BLaER1 (cell line): ENCODE results near the gene GPX7.

Experiments
- H3K27ac ChIP-seq: shearing (Covaris generic); formaldehyde crosslinking; 2 replicates; pipeline ENCODE4 v1.8.1; 2022
- H3K27me3 ChIP-seq: shearing (Covaris generic); formaldehyde crosslinking; 2 replicates; pipeline ENCODE4 v1.8.1; 2022
- H3K36me3 ChIP-seq: shearing (Covaris generic); formaldehyde crosslinking; 2 replicates; pipeline ENCODE4 v1.8.1; 2022
- H3K4me1 ChIP-seq: shearing (Covaris generic); formaldehyde crosslinking; 2 replicates; pipeline ENCODE4 v1.8.1; 2022
- H3K4me2 ChIP-seq: shearing (Covaris generic); formaldehyde crosslinking; 2 replicates; pipeline ENCODE4 v1.8.1; 2022
- H3K4me3 ChIP-seq: shearing (Covaris generic); formaldehyde crosslinking; 2 replicates; pipeline ENCODE4 v1.8.1; 2022
- H3K9ac ChIP-seq: shearing (Covaris generic); formaldehyde crosslinking; 2 replicates; pipeline ENCODE4 v1.8.1; 2022
- H3K9me3 ChIP-seq: shearing (Covaris generic); formaldehyde crosslinking; 2 replicates; pipeline ENCODE4 v1.8.1; 2022
- H4K20me1 ChIP-seq: shearing (Covaris generic); formaldehyde crosslinking; 2 replicates; pipeline ENCODE4 v1.8.1; 2022
- Cebpa-rat ChIP-seq: shearing (Covaris generic); IDR thresholded peaks from 2 replicates; pipeline ENCODE4 v1.8.1; 2022

GPX7 gene

DNA sequence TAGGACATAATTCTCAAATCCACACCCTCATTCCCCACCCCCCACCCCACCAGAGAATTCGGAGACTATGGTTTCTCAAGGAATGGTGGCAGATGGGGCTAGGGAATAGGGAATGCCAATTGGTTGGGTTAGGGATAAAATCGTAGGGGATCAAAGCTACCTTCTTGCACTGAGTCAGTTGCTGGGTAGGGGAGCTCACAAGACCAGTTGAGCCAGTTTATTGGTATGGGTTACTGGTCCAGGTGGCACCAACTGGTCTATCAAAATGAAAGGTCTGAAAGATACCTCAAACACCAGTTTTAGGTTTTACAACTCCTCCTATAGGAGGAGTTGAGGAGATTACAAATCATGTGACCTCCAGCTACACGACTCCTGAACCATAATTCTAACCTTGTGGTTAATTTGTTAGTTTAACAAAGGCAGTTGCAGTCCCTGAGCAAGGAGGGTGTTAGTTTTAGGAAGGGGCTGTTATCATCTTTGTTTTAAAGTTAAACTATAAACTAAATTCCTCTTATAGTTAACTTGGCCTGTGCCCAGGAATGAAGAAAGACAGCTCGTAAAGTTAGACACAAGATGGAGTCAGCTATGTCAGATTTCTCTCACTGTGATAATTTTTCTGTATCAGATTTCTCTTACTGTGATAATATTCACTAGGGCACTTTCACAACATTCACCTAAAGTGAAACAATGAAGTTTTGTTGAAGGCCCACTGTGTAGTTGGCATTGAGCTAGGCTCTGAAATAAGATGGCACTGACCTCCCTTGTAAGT lies 33.3 kb downstream of the GPX7 start:
- Histone ChIP-seq H3K36me3 (peaks cover 14% of the 10 kb centered on the region; the same call in 1 of the 2 replicates), H3K9ac (peak overlapping the region; percentile 23; the same call in 1 of the 2 replicates), H3K27me3 (no peaks in the 10 kb centered on the region), H3K9me3 (peaks cover 6% of the 10 kb centered on the region; the same call in 1 of the 2 replicates), H3K27ac (peak overlapping the region; percentile 92), H3K4me2 (peak overlapping the region; percentile 97), H4K20me1 (no peaks in the 10 kb centered on the region), H3K4me3 (no peak overlapping the region; the same call in 1 of the 2 replicates), H3K4me1 (peaks cover 96% of the 10 kb centered on the region)
- no peak for TF ChIP-seq Cebpa-rat

DNA sequence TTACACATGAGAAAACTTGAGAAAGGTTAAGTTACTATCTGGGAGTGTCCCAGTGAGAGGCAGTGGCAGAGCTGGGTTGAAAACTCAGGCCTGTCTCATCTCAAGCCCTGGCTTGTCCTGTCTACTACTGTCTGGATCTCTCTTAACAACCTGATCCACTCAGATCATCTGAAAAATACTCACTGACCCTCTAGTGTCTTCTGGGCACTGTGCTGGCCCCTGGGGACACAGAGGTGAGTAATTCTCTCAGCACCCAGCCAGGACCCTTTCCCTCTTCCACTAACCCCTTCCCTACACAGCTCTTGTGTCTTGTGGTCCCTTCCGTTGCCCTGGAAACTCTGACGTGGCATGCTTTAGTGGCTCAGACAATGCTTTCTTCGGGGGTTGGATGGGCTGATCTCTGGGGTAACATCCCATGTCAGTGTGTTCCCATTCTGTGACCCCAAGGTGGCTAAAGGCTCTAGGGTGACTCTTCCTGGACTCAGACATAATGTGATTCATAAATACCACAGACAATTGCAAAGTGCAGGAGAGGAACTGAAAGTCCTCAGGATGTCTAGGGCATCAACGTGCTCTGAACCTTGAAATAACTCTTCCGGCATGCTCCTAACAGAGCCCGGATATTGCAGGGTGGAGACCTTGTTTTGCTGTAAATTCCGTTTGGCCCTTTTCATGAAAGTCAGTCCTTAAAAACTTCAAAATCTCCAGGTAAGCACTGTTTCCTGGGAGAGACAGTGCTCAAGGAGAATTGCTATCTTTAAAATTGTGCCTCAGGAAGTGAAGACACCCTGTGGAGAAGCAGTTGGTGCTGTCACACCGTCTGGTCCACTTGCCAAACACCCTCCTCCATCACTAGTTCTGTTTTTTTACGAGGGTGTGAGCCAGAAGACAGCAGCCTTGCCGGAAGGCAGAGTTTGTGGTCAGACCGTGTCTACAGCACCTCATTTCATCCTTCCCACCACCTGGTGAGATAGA lies 34.8 kb downstream of the GPX7 start:
- peak overlapping the region; percentile 92 for H3K27ac ChIP-seq
- peak overlapping the region; percentile 77 for H3K4me2 ChIP-seq

DNA sequence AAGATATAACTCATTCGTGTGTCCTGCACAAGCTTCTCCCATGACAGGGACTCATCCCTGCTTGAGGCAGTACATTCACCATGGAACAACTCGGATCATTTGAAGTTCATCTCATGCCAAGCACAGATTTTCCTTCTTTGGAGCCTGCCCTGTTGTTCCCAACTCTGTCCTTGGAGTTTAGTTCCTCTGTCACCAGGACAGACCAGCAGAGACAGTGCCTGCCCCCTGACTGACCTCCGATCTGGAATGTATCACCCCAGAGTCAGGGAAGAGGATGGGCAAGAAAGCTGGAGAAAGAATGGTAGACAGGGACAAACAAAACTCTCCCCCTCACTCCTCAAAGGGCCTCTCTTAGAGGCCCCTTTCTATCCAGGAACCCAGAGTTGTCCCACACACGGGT lies 35.8 kb downstream of the GPX7 start:
- peak overlapping the region; percentile 77 for H3K4me2 ChIP-seq
- H4K20me1 ChIP-seq = no peaks in the 10 kb centered on the region
- peaks cover 33% of the 10 kb centered on the region for H3K36me3 ChIP-seq
- no peaks in the 10 kb centered on the region for H3K27me3 ChIP-seq
- peaks cover 6% of the 10 kb centered on the region; the same call in 1 of the 2 replicates for H3K9me3 ChIP-seq
- TF ChIP-seq Cebpa-rat = no peak
- peak overlapping the region; percentile 92 for H3K27ac ChIP-seq
- peak overlapping the region; percentile 31; the same call in 1 of the 2 replicates for H3K4me3 ChIP-seq
- H3K4me1 ChIP-seq = peaks cover 95% of the 10 kb centered on the region
- peak overlapping the region; percentile 71 for H3K9ac ChIP-seq

More for the DNA sequence above, 34.8 kb downstream of the GPX7 start:
- H3K4me3 ChIP-seq = peak overlapping the region; percentile 31
- H3K27me3 ChIP-seq = no peaks in the 10 kb centered on the region
- no peaks in the 10 kb centered on the region for H4K20me1 ChIP-seq
- peak; percentile 45; the same call in 1 of the 2 replicates for TF ChIP-seq Cebpa-rat
- peak overlapping the region; percentile 71 for H3K9ac ChIP-seq
- peaks cover 24% of the 10 kb centered on the region for H3K36me3 ChIP-seq
- H3K9me3 ChIP-seq = peaks cover 6% of the 10 kb centered on the region; the same call in 1 of the 2 replicates
- peaks cover 97% of the 10 kb centered on the region for H3K4me1 ChIP-seq

DNA sequence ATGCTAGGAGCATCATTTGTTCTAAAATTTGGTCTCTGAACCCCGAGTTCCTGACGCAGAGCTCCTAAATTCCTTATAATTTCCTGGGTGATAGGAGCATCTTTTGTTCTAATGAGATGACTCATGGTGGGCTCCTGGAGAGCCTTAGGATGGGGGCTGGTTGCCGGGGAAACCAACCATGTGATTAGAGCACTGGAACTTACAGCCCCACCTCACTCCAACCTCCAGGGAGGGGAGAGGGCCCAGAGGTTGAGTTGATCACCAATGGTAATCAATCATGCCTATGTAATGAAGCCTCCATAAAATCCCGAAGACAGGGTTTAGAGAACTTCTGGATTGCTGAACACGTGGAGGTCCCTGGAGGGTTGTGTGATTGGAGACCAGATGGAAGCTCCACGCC lies 38.5 kb downstream of the GPX7 start:
- Histone ChIP-seq H3K9ac (no peak overlapping the region), H3K4me2 (peak overlapping the region; percentile 68)

DNA sequence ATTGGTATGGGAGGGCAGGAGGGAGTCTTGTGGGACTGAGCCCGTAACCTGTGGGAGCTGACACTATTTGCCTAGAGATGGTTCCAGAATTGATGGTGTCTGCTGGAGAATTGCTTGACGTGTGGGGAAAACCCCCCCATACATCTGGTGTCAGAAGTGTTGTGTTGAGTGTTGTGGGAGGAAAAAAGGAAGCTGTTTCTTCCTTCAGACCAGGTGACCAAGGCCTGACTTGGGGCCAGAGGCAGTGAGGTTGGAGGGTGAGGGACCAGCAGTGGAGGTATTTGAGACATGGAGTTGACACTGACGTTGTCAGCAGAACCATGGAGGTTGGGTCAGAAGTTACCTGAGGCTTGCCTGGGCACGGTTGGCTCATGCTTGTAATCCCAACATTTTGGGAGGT lies 39.1 kb downstream of the GPX7 start:
- no peak for TF ChIP-seq Cebpa-rat
- Histone ChIP-seq H3K4me3 (no peak overlapping the region), H3K4me1 (peaks cover 69% of the 10 kb centered on the region), H4K20me1 (no peaks in the 10 kb centered on the region), H3K4me2 (peak overlapping the region; percentile 68), H3K27me3 (no peaks in the 10 kb centered on the region), H3K36me3 (peaks cover 57% of the 10 kb centered on the region), H3K27ac (peak overlapping the region; percentile 47), H3K9me3 (peaks cover 6% of the 10 kb centered on the region; the same call in 1 of the 2 replicates), H3K9ac (no peak overlapping the region)

More for the DNA sequence above, 38.5 kb downstream of the GPX7 start:
- Histone ChIP-seq H3K36me3 (peaks cover 57% of the 10 kb centered on the region), H3K4me1 (peaks cover 75% of the 10 kb centered on the region), H3K27me3 (no peaks in the 10 kb centered on the region), H4K20me1 (no peaks in the 10 kb centered on the region), H3K9me3 (peaks cover 6% of the 10 kb centered on the region; the same call in 1 of the 2 replicates), H3K27ac (peak overlapping the region; percentile 47; the same call in 1 of the 2 replicates), H3K4me3 (no peak overlapping the region)
- TF ChIP-seq Cebpa-rat = no peak

DNA sequence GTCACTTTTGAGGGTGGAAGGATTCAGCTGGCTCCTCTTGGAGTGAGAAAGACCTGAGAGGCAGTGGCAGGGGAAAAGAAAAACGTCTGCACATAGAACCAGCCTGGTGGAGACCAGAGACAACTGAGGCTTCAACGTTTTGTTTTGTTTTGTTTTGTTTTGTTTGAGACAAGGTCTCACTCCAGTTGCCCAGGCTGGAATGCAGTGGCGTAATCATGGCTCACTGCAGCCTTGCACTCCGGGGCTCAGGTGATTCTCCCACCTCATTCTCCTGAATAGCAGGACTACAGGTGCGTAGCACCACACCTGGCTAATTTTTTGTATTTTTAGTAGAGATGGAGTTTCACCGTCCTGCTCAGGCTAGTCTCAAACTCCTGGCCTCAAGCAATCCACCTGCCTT lies 43.1 kb downstream of the GPX7 start:
- no peaks in the 10 kb centered on the region for H3K27me3 ChIP-seq
- H3K9ac ChIP-seq = no peak overlapping the region
- H3K27ac ChIP-seq = peak overlapping the region; percentile 9; the same call in 1 of the 2 replicates
- H3K36me3 ChIP-seq = peaks cover 79% of the 10 kb centered on the region
- H3K9me3 ChIP-seq = no peaks in the 10 kb centered on the region; the same call in 1 of the 2 replicates
- H3K4me3 ChIP-seq = no peak overlapping the region
- no peak for TF ChIP-seq Cebpa-rat
- H3K4me2 ChIP-seq = no peak overlapping the region
- H3K4me1 ChIP-seq = peaks cover 29% of the 10 kb centered on the region
- no peaks in the 10 kb centered on the region for H4K20me1 ChIP-seq

DNA sequence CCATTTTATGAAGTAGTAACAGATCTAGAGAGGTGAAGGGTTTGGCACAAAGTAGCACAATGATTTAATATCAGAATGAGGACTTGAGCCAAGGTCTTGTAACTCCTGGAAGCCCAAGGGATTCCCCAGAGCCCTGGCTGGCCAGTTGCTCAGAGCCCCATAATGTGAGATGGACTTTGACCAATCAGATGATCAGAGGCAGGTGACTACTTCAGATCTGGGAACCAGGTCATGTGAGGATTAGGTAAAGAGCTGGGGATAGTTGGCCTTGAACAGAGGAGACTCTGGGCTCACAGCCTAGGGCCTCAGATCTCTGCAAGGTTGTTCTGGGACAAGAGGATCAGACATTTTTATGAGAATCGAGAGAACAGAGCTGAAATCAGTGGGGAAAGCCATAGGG lies 49.7 kb downstream of the GPX7 start:
- Histone ChIP-seq H3K27ac (no peak overlapping the region), H3K9me3 (no peaks in the 10 kb centered on the region), H3K36me3 (peaks cover 85% of the 10 kb centered on the region), H4K20me1 (no peaks in the 10 kb centered on the region), H3K4me2 (no peak overlapping the region), H3K4me1 (no peaks in the 10 kb centered on the region), H3K27me3 (no peaks in the 10 kb centered on the region), H3K4me3 (no peak overlapping the region), H3K9ac (no peak overlapping the region)
- TF ChIP-seq Cebpa-rat = no peak

DNA sequence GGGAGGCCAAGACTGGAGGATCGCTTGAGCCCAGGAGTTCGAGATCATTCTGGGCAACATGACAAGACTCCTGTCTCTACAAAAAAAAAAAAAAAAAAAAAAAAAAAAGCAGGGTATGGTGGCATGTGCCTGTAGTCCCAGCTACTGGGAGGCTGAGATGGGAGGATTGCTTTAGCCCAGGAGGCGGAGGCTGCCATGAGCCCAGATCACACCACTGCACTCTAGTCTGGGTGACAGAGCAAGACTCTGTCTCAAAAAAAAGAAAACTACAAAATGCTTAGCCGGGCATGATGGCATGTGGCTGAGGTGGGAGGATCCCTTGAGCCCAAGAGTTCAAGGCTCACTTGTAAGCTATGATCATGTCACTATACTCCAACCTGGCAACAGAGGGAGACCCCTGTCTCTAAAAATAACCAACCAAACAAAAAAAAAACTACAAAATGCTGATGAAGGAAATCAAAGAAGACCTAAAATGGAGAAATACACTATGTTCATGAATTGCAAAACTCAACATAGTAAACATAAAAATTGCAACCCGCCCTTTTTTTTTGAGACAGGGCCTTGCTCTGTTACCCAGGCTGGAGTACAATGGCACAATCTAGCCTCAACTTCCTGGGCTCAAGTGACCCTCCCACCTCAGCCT lies 51.2 kb downstream of the GPX7 start:
- H3K27me3 ChIP-seq = no peaks in the 10 kb centered on the region
- no peak for TF ChIP-seq Cebpa-rat
- H3K4me1 ChIP-seq = no peaks in the 10 kb centered on the region
- no peaks in the 10 kb centered on the region for H4K20me1 ChIP-seq
- H3K36me3 ChIP-seq = peaks cover 85% of the 10 kb centered on the region
- no peak overlapping the region for H3K4me3 ChIP-seq
- no peak overlapping the region for H3K9ac ChIP-seq
- H3K9me3 ChIP-seq = no peaks in the 10 kb centered on the region
- no peak overlapping the region for H3K27ac ChIP-seq
- no peak overlapping the region for H3K4me2 ChIP-seq

DNA sequence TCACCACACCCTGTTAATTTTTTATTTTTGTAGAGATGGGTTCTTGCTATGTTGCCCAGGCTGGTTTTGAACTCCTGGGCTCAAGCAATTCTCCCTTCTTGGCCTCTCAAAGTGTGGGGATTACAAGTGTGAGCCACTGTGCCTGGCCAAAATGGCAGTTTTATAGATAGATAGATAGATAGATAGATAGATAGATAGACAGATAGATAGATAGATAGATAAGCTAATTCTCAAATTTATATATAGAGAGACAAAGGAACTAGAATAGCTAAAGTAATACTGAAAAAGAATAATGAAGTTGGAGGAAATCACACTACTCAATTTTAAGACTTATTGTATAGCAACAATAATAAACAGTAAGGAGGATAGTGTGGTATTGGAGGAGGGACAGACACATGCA lies 51.9 kb downstream of the GPX7 start:
- H4K20me1 ChIP-seq = no peaks in the 10 kb centered on the region
- no peaks in the 10 kb centered on the region for H3K27me3 ChIP-seq
- peaks cover 85% of the 10 kb centered on the region for H3K36me3 ChIP-seq
- H3K9ac ChIP-seq = no peak overlapping the region
- no peaks in the 10 kb centered on the region for H3K9me3 ChIP-seq
- H3K4me2 ChIP-seq = no peak overlapping the region
- H3K4me3 ChIP-seq = no peak overlapping the region
- no peak for TF ChIP-seq Cebpa-rat
- H3K4me1 ChIP-seq = no peaks in the 10 kb centered on the region
- no peak overlapping the region for H3K27ac ChIP-seq
